ENCODE measurements around the gene DIPK1A.

GRCh38 chr1:92845908-92846307 lies 115.4 kb downstream of the DIPK1A start:
- TF ChIP-seq MAZ (IDR thresholded peaks at IDR 0.05; ENCODE audit: borderline replicate concordance, low read depth, low read length) (no peak), CEBPB (IDR thresholded peaks at IDR 0.05) (no peak)
- TF ChIP-seq, protein P1, sequence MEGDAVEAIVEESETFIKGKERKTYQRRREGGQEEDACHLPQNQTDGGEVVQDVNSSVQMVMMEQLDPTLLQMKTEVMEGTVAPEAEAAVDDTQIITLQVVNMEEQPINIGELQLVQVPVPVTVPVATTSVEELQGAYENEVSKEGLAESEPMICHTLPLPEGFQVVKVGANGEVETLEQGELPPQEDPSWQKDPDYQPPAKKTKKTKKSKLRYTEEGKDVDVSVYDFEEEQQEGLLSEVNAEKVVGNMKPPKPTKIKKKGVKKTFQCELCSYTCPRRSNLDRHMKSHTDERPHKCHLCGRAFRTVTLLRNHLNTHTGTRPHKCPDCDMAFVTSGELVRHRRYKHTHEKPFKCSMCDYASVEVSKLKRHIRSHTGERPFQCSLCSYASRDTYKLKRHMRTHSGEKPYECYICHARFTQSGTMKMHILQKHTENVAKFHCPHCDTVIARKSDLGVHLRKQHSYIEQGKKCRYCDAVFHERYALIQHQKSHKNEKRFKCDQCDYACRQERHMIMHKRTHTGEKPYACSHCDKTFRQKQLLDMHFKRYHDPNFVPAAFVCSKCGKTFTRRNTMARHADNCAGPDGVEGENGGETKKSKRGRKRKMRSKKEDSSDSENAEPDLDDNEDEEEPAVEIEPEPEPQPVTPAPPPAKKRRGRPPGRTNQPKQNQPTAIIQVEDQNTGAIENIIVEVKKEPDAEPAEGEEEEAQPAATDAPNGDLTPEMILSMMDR (IDR thresholded peaks at IDR 0.05), result no peak
